PC-3 (cell line): Measurements from ENCODE around the gene APOM. TPM values are rescaled to one million over a fixed set of nuclear protein-coding genes. Genes with fewer than 3 reads are reported as not detected.

Experiments
- ATAC-seq: fragments of 200-7000 bp; cut with Tn5 transposase; 2 replicates; pipeline ENCODE4 v1.9.1; 2020; ENCODE audit warnings: mild to moderate bottlenecking, moderate library complexity
- BruUV-seq: library from RNA; stranded (reverse); fragments of 400-500 nt; replicated peaks from 2 replicates; lab custom pipeline; 2021; lab: Mats Ljungman, UMichigan
- CTCF ChIA-PET: fragments of 300-600 bp; sonication (Branson Sonifier 250); formaldehyde crosslinking; loops from one replicate; lab custom pipeline; 2022; ENCODE audit warnings: antibody characterized with exemption; lab: Charles Lee
- POLR2A ChIA-PET: fragments of 300-600 bp; sonication (Branson Sonifier 250); formaldehyde crosslinking; loops from one replicate; lab custom pipeline; 2022; ENCODE audit warnings: antibody characterized with exemption; ENCODE audit not compliant: unreplicated experiment; lab: Charles Lee
- DNase-seq: peaks from one replicate; pipeline ENCODE4 v3.0.0-alpha.2; 2015
- H2AFZ ChIP-seq: fragments of 300-600 bp; sonication (generic); 2 replicates; pipeline ENCODE4 v1.6.0; 2016; ENCODE audit warnings: antibody characterized with exemption, low read length
- H3F3A ChIP-seq: fragments of 300-600 bp; sonication (generic); one replicate; pipeline ENCODE4 v1.6.0; 2017; ENCODE audit warnings: antibody characterized with exemption, low read length, control low read depth, mild to moderate bottlenecking; ENCODE audit not compliant: unreplicated experiment
- H3K27ac ChIP-seq: fragments of 300-600 bp; sonication (generic); 2 replicates; pipeline ENCODE4 v1.5.1; 2016; ENCODE audit warnings: mild to moderate bottlenecking, low read length
- H3K27me3 ChIP-seq: fragments of 300-600 bp; sonication (generic); 2 replicates; pipeline ENCODE4 v1.6.1; 2016; ENCODE audit warnings: low read length, mixed read lengths
- H3K36me3 ChIP-seq: fragments of 300-600 bp; sonication (generic); 2 replicates; pipeline ENCODE4 v1.6.1; 2016; ENCODE audit warnings: low read depth, mixed run types, low read length, mixed read lengths
- H3K4me1 ChIP-seq: fragments of 300-600 bp; sonication (generic); 2 replicates; pipeline ENCODE4 v1.5.1; 2016; ENCODE audit warnings: low read length; ENCODE audit not compliant: insufficient read depth
- H3K4me2 ChIP-seq: fragments of 300-600 bp; sonication (generic); 2 replicates; pipeline ENCODE4 v1.6.0; 2016; ENCODE audit warnings: low read length
- H3K4me3 ChIP-seq: fragments of 300-600 bp; sonication (generic); 2 replicates; pipeline ENCODE4 v1.5.1; 2016; ENCODE audit warnings: mild to moderate bottlenecking, low read length, mixed read lengths
- H3K79me2 ChIP-seq: fragments of 300-600 bp; sonication (generic); 2 replicates; pipeline ENCODE4 v1.6.1; 2017; ENCODE audit warnings: low read length, mixed read lengths
- H3K9ac ChIP-seq: fragments of 300-600 bp; sonication (generic); 2 replicates; pipeline ENCODE4 v1.6.0; 2016; ENCODE audit warnings: mild to moderate bottlenecking, low read length
- H3K9me2 ChIP-seq: fragments of 300-600 bp; sonication (generic); replicated peaks from 2 replicates; pipeline ENCODE4 v1.6.1; 2016; ENCODE audit warnings: mixed run types, low read length, mixed read lengths
- H3K9me3 ChIP-seq: fragments of 300-600 bp; sonication (generic); 2 replicates; pipeline ENCODE4 v1.6.1; 2016; ENCODE audit warnings: low read length, mixed read lengths
- H4K20me1 ChIP-seq: fragments of 300-600 bp; sonication (generic); 2 replicates; pipeline ENCODE4 v1.6.1; 2016; ENCODE audit warnings: low read length, mixed read lengths
- EZH2 ChIP-seq: fragments of 300-600 bp; sonication (generic); IDR thresholded peaks from one replicate; pipeline ENCODE4 v1.6.1; 2017; ENCODE audit warnings: antibody characterized with exemption, mild to moderate bottlenecking, low read length; ENCODE audit not compliant: unreplicated experiment
- EZH2phosphoT487 ChIP-seq: fragments of 300-600 bp; sonication (generic); IDR thresholded peaks from 2 replicates; pipeline ENCODE4 v1.6.1; 2018; ENCODE audit warnings: mild to moderate bottlenecking, antibody characterized with exemption, low read length, borderline replicate concordance
- intact Hi-C: fragments of 100-400 bp; cut with micrococcal nuclease; formaldehyde crosslinking; loops from 2 replicates; pipeline ENCODE4 v1.9.0; 2023
- total RNA-seq: library from RNA; depleted of rRNA; stranded (reverse); fragments of >200 nt; gene quantifications from 2 replicates; pipeline ENCODE4 v1.2.3, GENCODE V29; 2014
- TF ChIP-seq, protein P1 (sequence below): fragments of 300-600 bp; sonication (generic); conservative IDR thresholded peaks from 2 replicates; pipeline ENCODE4 v1.5.1; 2017; ENCODE audit warnings: antibody characterized with exemption, low read depth, mild to moderate bottlenecking, low read length

Gene APOM
- total RNA-seq, 1 experiment from 2014 or later, result 2.2 TPM

DNA sequence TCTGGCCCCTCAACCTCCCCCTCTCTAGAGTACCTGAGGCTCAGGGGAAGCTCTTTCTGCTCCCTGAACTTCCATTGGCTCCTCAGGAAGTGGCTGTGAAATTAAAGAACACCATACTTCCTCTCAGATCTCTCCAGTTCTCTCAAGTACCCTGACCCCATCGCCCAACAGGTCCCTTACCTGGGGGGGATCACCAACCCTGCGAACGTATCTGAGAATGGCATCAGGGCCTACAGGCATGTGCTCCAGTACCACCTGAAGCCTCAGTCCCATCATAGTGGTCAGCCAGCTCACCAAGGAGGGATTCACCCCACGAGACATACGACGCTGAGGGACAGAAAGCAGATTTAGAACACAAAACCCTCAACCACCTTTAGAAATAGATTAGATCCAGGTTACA, 15.1 kb upstream of the APOM start:
- ChIA-PET CTCF (no interaction called here), POLR2A (no interaction called here)
- Histone ChIP-seq H4K20me1 (no peaks in the 10 kb centered on the region), H3K27me3 (no peaks in the 10 kb centered on the region), H3K9me3 (no peaks in the 10 kb centered on the region), H3K36me3 (peaks cover 49% of the 10 kb centered on the region), H3K27ac (no peak overlapping the region), H3K4me1 (no peaks in the 10 kb centered on the region), H3F3A (peaks cover 14% of the 10 kb centered on the region), H3K4me3 (no peak overlapping the region), H3K9me2 (no peaks in the 10 kb centered on the region), H2AFZ (no peak overlapping the region), H3K79me2 (no peaks in the 10 kb centered on the region), H3K9ac (no peak overlapping the region), H3K4me2 (no peak overlapping the region)
- BruUV-seq, result TSS peak; percentile 62
- ATAC-seq (no peak), DNase-seq (no peak)
- TF ChIP-seq EZH2, result no peak
- TF ChIP-seq, protein P1, sequence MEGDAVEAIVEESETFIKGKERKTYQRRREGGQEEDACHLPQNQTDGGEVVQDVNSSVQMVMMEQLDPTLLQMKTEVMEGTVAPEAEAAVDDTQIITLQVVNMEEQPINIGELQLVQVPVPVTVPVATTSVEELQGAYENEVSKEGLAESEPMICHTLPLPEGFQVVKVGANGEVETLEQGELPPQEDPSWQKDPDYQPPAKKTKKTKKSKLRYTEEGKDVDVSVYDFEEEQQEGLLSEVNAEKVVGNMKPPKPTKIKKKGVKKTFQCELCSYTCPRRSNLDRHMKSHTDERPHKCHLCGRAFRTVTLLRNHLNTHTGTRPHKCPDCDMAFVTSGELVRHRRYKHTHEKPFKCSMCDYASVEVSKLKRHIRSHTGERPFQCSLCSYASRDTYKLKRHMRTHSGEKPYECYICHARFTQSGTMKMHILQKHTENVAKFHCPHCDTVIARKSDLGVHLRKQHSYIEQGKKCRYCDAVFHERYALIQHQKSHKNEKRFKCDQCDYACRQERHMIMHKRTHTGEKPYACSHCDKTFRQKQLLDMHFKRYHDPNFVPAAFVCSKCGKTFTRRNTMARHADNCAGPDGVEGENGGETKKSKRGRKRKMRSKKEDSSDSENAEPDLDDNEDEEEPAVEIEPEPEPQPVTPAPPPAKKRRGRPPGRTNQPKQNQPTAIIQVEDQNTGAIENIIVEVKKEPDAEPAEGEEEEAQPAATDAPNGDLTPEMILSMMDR, result no peak
- no peak for TF ChIP-seq EZH2phosphoT487
- intact Hi-C loops, result no loop called here

DNA sequence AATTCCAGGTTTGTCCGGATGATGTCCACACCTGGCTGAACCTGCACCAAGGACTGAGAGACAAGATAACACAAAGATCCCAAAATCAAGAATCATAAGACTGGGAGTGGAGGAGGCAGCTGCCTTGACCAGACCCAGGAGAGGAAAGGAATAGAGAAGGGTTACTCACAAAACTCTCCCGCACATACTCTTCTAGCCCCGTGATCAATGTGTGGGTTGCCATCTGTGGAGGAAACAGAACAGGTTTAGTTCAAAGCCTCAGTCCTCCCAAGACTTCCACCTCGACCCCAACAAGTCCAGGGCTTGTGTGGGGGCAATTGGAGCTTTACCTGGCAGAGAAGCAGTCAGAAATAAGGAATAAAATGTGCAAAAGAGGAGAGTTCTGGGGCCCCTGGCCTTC, 14.3 kb upstream of the APOM start:
- H3K27me3 ChIP-seq, result no peaks in the 10 kb centered on the region
- BruUV-seq, result no TSS peak
- H3K79me2 ChIP-seq, result no peaks in the 10 kb centered on the region
- no peak overlapping the region for H3K4me3 ChIP-seq
- no peak for ATAC-seq
- intact Hi-C loops, result no loop called here
- no peak overlapping the region for H3K9ac ChIP-seq
- H4K20me1 ChIP-seq, result no peaks in the 10 kb centered on the region
- no peak overlapping the region for H3K27ac ChIP-seq
- no peak overlapping the region for H2AFZ ChIP-seq
- peaks cover 44% of the 10 kb centered on the region for H3K36me3 ChIP-seq
- no peaks in the 10 kb centered on the region for H3K9me2 ChIP-seq
- H3F3A ChIP-seq, result peaks cover 14% of the 10 kb centered on the region
- H3K4me1 ChIP-seq, result no peaks in the 10 kb centered on the region
- no peak for TF ChIP-seq EZH2
- no peak for TF ChIP-seq EZH2phosphoT487
- TF ChIP-seq, protein P1, result no peak
- ChIA-PET CTCF (no interaction called here), POLR2A (no interaction called here)
- H3K9me3 ChIP-seq, result no peaks in the 10 kb centered on the region
- no peak for DNase-seq
- no peak overlapping the region for H3K4me2 ChIP-seq

DNA sequence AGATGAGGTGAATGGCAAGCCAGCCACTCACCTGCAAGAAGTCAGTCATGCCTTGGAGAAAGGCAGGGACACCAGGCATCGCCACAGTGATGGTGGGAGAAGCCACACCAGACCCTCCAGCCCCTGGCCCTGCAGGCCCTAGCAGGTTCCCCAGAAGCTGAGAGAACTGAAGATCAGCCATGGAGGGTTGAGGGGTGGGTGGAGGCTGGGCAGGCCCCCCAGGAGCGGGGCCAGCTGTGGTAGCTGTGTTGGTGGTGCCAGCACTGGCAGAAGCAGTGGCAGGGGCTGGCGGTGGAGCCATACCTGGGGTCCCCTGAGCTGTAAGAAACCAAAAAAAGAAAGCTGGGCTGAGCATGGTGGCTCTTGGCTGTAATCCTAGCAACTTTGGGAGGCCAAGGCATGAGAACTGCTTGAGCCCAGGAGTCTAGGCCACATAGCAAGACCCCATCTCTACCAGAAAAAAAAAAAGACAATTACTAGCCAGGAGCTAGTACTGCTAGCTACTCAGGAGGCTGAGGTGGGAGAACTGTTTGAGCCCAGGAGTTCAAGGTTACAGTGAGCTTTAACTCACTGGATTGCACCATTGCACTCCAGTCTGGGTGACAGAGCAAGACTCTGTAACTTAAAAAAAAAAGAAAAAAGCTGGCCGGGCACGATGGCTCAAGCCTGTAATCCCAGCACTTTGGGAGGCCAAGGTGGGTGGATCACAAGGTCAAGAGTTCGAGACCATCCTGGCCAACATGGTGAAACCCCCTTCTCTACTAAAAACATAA, 12.7 kb upstream of the APOM start:
- DNase-seq, result no peak
- ATAC-seq, result no peak
- TF ChIP-seq EZH2, result no peak
- Histone ChIP-seq H3K9me3 (no peaks in the 10 kb centered on the region), H3K27me3 (no peaks in the 10 kb centered on the region), H3K4me3 (no peak overlapping the region), H3F3A (peaks cover 10% of the 10 kb centered on the region), H3K9me2 (no peaks in the 10 kb centered on the region), H3K79me2 (no peaks in the 10 kb centered on the region), H3K4me1 (no peaks in the 10 kb centered on the region), H2AFZ (no peak overlapping the region), H3K27ac (no peak overlapping the region), H4K20me1 (no peaks in the 10 kb centered on the region), H3K9ac (no peak overlapping the region), H3K4me2 (no peak overlapping the region), H3K36me3 (peaks cover 38% of the 10 kb centered on the region)
- CTCF ChIA-PET, result no interaction called here
- POLR2A ChIA-PET, result interaction anchor here (0.6 kb wide), 2 partner anchors 9 to 75 kb away, joined by 3 to 14 read pairs; partner anchors contain the start of gene BAG6
- intact Hi-C loops, result no loop called here
- no TSS peak for BruUV-seq
